ENCODE results near the gene SLC12A2.

The SLC12A2 gene

DNA sequence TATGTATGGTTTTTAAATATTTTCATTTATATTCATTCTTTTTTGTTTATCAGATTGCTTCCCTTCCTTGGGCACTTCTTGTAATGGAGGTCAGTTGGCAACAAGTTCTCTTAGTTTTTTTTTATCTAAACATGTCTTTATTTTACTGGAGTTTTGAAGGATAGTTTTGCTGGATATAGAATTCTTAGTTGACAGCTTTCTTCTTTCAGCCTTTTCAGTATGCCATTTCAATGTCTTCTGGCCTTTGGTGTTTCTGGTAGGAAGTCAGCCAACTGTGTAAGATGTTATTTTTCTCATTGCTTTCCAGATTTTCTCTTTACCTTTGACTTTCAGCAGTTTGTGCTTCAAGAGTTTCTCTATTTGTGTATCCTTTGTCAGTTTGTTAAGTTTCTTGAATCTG lies 14.2 kb downstream of the SLC12A2 start:
- no peak for DNase-seq

DNA sequence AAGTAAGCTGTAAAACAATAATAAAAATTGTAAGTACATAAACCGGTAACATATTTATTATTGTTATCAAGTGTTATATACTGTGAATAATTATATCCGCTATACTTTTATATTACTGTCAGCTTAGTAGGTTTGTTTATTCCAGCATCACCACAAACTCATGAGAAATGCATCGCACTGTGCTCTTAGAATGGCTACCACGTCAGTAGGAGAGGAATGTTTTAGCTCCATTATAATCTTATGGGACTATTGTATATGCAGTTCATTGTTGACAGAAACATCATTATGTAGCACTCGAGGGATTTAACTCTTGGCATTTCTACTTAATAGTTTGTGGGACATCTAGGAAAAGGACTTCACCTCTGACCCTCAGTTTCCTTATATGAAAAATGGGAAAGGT lies 16.4 kb downstream of the SLC12A2 start:
- no peak for DNase-seq

DNA sequence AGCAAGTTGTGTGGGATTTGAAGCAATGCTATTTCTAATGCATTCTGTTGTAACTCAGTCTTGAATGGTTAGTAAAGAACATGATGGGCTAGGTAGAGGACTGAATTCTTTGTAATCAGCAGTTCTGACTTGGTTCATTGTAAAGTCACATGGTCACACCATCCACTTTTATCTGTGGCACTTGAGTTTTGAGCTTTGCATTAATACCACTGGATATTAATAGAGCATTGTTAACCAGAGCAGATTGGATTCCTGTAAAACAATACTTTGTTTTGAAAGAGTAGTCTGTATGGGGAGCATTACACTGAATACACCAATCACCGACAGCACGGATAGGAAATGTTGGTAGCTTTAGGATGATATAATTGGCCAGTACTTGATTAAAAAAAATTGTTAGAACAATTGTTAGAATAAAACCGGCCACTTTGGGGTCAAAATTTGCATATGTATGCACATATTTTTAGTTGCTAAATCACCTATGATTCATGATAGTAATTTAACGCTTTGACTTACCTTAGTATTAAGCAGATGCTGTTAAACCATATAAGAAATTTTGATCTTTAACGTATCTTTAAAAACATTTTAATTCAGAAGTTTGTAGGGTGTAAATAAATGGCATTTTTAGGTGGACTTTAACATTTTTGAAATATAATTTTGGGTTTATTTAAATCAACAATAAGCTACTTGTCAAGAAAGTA lies 17.4 kb downstream of the SLC12A2 start:
- no peak for DNase-seq

DNA sequence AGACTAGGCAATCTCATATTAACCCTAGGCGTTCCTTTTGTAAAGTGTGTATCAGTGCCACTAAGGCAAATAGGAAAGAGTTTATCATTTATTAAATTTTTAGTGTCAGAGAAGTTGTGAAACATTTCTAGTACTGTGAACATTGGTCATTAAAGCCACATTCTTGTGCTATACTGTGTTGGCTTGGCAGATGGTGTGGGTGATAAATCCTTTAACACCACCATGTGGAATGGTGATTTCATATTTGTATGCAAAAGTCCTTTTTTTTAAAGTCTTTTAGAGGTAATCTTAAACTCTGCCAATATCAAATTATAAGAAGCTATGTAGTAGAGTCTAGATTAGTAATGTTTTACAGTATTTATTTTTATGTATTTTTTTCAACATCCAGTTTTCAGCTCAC lies 18.1 kb downstream of the SLC12A2 start:
- no peak for DNase-seq

DNA sequence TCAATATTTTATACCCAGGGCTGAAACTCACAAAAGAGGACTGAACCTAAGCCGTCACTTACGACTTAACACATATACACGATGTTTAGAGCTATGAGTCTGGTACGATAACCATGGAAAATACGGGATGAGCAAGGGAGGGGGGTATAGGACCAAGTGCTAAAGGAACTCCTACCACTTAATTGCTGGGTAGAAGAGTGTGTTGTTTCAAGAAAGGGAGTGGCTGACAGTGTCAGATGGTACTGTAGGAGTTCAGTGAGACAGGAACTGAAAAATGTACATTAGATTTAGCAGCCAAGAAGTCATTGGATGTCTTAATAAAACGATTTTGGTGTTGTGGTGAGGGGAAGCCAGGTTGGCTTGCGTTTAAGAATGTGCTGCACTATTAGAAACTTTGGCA lies 21.6 kb downstream of the SLC12A2 start:
- DNase-seq: no peak

DNA sequence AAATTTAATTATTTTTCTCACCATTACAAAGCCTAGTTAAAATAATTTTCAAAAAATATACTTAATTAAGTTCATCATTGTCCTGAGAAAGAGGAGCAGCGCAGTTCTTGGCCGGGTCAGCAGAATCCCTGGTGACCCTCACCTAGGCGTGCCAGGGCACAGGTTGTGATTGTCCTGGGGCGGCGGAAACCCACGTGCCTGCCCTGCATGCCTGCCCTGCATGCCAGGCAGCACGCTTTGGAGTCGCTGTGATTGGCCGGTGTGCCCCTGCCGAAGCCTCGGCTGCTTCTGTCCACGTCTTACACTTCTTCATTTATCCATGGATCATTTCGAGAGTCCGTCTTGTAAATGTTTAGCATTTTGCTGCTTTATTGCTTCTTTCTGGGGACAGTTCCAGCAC lies 25.6 kb downstream of the SLC12A2 start:
- DNase-seq: no peak

DNA sequence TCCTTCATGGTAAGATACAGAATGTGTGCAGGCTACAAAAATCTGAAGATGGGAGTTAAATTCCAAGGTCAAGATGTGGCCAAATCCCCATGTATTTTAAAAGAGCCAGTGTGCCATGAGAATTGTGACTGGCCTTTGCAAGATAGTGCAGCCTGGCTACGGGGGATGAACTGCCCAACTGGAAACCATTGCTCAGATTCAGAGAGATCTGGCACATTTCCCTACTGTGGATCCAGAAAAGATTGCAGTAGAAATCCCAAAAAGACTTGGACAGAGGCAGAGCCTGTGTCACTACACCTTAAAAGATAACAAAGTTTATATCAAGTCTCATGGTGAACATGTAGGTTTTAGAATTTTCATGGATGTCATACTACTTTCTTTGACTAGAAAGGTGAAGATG lies 26.2 kb downstream of the SLC12A2 start:
- DNase-seq: no peak

DNA sequence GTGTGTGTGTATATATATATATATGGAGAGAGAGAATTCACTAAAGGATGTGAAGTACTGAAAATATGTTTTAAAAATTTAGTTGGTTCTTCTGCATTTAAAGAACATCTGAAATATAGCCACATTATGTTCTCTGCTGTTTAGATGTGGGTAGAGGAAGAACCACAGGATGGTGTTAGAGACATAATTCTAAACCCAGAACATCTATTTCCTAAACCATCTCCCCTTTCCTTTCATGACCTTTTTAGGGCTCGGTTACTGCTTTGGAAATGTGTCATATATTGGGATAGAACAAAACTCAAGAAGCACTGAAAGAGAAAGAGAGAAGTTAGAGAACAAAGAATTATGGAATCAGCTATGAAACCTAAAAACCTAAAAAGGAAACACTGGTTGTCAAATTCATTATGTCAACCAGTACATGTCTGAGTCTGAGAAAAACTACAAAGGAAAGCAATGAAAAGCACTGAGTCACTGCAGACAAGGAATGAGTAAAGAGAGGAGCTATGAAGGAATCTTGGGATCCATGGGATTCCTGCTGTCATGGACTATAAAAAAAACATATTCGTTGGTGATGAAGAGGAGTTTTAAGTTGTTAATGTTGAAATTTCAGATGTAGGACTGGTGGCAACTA lies 28.4 kb downstream of the SLC12A2 start:
- DNase-seq: no peak

DNA sequence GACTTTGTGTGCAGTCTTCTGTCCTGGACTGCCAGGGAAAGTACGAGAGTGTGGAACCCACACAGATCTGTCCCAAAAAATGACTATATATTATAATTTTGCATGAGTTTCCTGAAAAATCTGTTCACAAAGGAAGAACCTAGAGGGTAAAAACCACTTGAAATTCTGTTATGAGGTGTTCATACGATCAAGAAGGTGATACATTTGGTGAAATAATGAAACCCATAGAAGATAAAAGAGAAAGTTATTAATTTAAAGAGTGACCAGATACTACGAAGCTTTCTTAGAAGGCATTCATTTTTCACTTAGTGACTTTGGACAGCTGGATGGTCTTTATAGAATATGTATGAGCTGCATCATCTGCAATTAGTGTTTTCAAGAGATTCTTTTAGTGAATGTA lies 32.9 kb downstream of the SLC12A2 start:
- DNase-seq: no peak

DNA sequence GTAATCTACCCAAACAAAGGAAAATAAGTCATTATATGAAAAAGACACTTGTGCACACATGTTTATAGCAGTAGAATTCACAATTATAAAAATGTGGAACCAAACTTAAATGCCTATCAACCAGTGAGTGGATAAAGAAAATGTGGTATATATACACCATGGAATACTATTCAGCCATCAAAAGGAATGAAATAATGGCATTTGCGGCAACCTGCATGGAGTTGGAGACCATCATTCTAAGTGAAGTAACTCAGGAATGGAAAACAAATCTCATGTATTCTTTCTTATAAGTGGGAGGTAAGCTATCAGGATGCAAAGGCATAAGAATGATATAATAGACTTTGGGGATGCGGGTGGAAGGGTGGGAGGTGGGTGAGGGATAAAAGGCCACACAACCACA lies 34.6 kb downstream of the SLC12A2 start:
- DNase-seq: no peak

DNA sequence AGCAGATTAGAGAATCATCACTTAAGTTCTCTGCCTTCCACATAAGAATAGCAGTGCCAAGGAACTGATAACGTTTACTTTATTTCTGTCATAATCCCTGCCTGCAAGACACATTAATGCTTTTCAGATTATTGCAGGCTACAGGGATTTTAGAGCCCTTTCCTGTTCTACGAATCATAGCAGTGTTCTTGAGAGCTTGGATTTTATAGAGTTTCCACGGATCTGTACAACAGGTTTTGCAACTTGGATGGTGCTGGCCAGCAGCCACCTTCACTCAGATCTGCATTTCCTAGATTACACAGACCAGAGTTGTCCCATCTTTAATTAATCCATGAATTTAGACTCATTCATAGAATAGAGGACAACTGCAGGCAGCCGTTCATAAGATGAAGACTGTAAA lies 38.1 kb downstream of the SLC12A2 start:
- no peak for DNase-seq

DNA sequence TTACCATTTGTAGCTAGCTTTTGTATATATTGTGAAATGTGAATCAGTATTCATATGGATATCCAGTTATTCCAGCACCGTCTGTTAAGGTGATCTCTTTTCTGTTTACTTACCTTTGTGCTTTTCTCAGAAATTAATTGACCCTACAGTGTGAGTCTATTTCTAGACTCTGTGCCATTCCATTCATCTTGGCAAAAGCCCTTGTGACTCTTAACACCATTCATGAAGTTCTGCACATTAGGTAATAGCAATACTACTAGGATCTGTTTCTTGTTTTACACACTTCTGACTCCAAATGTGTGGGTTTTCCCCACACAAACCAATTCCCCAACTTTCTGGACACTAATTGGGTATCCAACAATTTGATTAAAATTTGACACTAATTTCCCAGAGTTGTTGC lies 40.4 kb downstream of the SLC12A2 start:
- DNase-seq: no peak

DNA sequence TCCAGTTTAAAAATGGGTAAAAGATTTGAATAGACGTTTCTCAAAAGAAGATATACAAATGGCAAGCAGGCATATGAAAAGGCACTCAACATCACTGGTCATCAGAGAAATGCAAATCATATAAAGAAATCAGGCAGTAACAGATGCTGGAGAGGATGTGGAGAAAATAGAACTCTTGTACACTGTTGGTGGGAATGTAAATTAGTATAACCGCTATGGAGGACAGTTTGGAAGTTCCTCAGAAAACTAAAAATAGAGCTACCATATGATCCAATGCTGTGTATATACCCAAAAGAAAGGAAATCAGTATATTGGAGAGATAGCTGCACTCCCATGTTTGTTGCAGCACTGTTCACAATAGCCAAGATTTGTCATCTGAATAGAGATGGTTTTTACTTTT lies 42.7 kb downstream of the SLC12A2 start:
- DNase-seq: no peak

DNA sequence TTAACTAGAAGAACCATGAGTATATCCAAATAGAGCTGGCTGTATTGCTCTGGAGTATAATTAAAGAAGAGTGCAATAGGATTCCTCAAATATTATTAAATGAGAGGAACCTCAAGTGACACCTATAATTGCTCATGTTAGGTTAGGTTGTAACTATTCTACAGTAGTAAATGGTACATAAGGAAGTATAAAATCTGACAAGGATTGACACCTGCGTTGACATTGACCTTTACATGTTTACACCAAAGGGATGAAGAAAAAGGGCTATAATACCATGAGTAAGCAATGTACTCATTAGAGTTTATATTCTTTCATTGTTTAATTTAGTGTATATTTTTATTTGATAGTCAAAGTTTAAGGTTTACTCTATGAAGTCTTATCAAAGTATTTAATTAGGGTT lies 48.9 kb downstream of the SLC12A2 start:
- no peak for DNase-seq

DNA sequence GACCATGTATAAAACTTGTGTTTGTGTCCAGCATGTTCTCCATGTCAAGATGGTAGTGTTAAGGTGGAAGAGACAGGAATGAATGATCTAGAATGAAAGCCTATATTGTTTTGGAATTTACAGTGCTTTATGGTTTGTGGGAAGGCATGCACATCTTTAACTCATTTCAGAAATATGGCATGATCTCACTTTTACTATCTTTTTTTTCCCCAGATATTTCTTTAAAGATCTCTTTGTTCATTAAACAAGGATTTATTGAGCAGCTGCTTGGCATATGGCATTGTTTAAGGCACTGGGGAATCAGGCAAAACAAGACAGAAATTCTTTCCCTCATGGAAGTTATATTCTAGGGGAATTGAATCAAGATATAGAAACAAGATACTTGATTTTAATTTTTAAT lies 51.7 kb downstream of the SLC12A2 start:
- DNase-seq: no peak

DNA sequence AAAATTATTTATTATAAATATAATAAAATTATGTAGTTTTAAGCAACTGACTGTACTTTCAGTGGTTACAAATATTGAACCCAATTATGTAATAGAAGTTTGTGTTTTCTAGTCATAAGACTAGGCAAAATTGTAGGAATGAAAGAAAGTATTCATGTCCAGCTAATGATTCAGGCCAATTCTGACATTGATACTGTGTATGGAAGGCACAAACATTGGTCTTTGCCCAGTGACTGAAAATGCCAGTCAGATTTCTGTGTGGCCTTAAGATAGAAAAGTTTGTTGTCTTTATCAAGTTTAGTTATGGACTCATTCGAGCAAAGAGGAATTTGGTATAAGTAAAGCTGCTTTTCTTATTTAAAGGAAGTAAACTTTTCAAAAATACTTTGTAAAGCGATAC lies 60.3 kb downstream of the SLC12A2 start:
- no peak for DNase-seq

DNA sequence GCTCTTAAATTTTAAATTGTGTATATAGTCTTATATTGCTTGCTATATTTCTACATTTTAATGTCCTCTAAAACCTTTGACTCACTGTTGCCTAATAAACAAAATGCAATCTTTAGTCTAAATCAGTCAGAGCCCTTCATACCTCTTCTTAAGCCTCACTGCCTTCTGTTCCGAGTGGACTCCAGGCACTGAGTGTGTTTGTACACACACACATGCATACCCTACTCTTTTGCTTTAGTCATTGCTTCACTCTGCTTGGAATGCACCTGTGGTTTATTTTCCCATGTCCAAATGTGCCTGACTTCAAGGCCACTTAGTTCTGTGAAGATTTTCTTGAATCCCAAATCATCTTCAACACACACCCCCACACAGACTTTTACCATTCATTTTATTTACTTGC lies 60.9 kb downstream of the SLC12A2 start:
- DNase-seq: no peak

DNA sequence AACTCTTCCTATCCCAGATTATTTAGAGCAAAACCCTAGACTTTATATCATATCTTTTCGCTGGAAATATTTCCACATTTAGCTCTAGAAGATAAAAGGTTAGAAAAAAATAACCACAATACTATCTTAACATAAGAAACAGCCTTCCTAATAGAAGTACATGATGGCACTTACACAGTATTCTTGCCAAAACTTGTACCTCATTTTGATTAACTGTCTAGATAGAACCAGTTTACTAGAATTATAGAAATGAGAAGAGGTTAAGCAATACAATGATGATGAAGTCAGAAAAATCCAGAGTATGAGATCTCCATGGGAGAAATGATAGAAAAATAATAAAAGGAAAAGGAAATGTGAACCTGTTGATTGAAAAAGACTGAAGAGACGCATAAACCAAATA lies 63.1 kb downstream of the SLC12A2 start:
- no peak for DNase-seq

DNA sequence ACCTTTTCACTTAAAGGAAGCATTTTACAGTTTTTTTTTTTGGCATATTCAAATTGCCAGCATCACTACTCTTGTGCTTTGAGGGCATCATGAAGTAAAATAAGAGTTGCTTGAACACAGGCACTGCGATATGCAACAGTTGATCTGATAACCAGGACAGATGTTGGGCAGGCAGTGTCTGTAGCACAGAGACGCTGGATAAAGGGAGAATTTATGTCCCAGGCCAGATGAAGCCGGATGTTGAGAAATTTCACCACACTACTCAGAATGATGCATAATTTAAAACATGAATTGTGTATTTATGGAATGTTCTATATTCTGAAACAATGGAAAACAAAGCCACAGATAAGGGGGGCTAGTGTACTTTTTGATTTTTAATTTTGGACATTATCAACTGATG lies 71.4 kb downstream of the SLC12A2 start:
- no peak for DNase-seq

DNA sequence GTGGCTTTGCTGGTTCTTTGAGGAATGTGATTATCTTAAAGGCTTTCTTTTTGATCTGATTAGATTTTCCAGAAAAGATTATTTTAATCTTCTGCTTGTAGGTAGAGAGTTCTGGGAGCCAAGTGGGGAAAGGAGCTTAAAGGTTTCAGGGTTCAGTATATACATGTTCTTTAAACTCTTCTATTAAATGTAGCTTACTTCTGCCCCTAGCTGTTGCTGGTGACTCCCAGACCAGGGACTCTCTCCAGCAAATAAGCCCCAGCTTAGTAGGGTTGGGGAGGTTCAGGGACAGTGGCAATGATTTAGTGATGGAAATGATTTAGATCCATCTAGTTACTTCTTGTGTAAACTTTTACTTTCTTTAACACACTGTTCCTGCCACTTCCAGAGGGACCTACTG lies 72.2 kb downstream of the SLC12A2 start:
- no peak for DNase-seq

DNA sequence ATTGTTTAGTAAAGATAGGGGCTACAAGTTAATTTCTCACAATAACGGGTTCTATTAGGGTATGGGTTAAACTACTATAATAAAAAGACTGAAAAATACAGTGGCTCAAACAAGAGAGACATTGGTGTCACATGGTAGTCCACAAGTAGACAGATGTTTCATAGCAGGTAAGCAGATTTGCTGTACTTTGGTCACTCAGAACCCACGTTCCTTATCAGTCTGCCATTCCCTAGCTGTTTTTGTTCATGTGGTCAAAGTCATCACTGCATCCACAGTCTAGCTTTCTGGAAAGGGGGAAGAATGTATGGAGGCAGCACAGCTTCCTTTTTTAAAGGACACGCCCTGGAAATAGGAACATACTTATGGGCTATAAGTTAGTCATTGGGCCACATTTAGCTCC lies 73.0 kb downstream of the SLC12A2 start:
- DNase-seq: no peak

DNA sequence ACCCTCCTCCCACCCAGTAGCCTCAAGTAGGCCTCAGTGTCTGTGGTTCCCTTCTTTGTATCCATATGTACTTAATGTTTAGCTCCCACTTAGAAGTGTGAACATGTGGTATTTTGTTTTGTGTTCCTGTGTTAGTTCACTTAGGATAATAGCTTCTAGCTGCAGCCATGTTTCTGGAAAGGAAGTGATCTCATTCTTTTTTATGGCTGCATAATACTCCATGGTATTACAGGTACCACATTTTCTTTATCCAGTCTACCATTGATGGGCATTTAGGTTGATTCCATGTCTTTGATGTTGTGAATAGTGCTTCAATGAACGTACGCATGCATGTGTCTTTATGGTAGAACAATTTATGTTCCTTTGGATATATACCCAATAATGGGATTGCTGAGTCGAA lies 74.8 kb downstream of the SLC12A2 start:
- DNase-seq: no peak

DNA sequence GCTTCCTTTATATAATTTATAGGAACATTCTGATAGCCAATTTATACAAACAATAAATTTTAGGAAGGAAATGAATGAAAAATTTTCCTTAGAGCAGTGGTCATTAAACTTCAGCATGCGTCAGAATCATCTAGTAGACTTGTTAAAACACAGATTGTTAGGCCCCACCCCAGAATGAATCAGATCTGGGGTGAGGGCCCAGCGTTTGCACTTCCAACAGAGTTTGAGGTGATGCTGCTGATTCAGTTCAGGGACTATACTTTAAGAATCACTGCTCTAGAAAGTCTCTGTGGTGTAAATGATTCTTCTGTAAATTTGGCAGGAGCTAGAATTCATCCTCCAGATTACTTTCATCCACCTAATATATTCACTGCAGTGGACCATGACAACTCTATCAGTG lies 80.4 kb downstream of the SLC12A2 start:
- DNase-seq: no peak

DNA sequence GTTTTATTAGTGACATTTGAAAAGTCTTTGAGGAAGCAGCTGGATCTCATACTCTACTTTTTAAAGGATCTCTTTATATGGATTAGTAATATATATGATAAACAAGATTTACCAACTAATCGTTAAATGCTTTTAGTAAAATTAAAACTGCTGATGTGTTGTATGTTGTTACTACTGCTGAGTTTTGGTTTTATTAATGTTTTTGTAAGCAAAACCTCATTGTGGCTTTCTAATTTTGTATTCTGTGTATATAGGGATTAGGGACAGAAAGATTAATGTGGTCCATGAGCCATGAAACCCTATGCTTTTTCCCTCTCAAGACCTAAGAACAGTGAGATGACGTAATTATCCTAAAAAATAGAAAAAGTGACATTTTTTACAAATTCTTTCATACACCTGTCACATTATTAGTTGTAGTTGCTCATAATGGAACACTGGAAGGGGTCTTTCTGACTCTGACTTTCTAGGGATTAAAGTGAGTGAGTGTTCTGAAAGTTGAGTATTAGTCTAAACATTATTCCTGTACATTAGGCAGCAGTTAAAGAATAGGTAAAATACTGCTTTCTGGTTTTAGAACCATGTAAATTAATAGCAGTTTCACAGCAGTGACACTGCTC lies 85.9 kb downstream of the SLC12A2 start:
- no peak for DNase-seq

DNA sequence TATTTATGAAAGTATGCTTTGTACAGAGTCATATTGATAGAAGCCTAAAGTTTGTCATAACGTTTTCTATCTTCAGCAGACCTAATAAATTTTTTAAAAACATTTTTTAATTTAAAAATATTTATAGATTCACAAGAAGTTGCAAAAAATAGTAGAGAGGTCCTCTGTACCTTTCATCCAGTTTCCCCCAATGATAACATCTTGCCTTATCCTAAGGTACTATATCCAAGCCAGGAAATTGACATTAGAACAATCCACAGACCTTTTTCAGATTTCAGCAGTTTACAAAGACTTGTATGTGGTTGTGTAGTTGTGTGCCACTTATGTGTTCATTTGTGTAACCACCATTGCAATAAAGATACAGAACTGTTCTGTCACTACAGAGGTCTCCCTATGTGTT lies 88.5 kb downstream of the SLC12A2 start:
- DNase-seq: no peak
